GM12878 (cell line): ENCODE data around the gene CMTM3. TPM values are rescaled to one million over a fixed set of nuclear protein-coding genes. Genes with fewer than 3 reads are reported as not detected.

ENCODE experiments used
- ATAC-seq: fragments of 200-7000 bp; cut with Tn5 transposase; 3 replicates; pipeline ENCODE4 v1.9.1; 2020; ENCODE audit warnings: mild to moderate bottlenecking, moderate library complexity
- BruUV-seq: library from RNA; stranded (reverse); fragments of 400-500 nt; replicated peaks from 2 replicates; lab custom pipeline; 2021; lab: Mats Ljungman, UMichigan
- CTCF ChIA-PET: fragments of 300-600 bp; sonication (Branson Sonifier 250); formaldehyde crosslinking; extraction: SDS; loops from one replicate; lab custom pipeline; 2021; ENCODE audit warnings: inconsistent platforms; lab: Yijun Ruan, JAX
- POLR2A ChIA-PET: fragments of 350-600 bp; formaldehyde crosslinking; extraction: SDS; loops from one replicate; lab custom pipeline; 2021; ENCODE audit warnings: inconsistent platforms; lab: Charles Lee
- RAD21 ChIA-PET: fragments of 300-600 bp; sonication (Branson Sonifier 250); formaldehyde crosslinking; loops from one replicate; lab custom pipeline; 2023; ENCODE audit warnings: antibody characterized with exemption; ENCODE audit not compliant: unreplicated experiment; lab: Charles Lee
- SMC1A ChIA-PET: fragments of 300-600 bp; sonication (Branson Sonifier 250); formaldehyde crosslinking; loops from one replicate; lab custom pipeline; 2023; ENCODE audit not compliant: unreplicated experiment, uncharacterized antibody; lab: Charles Lee
- DNase-seq: peaks from one replicate; pipeline ENCODE4 v3.0.0-alpha.2; 2011; ENCODE audit warnings: low read depth, low spot score
- FAIRE-seq: peaks from 3 replicates; lab custom pipeline; 2011; peaks lifted over from hg19 to GRCh38; lab: Jason Lieb, UNC
- H2AFZ ChIP-seq: 2 replicates; pipeline ENCODE4 v1.6.0; 2011; ENCODE audit warnings: low read depth, low read length, control low read depth; ENCODE audit not compliant: control insufficient read depth
- H3K27ac ChIP-seq: 2 replicates; pipeline ENCODE4 v1.5.1; 2011; ENCODE audit warnings: control low read depth; ENCODE audit not compliant: control insufficient read depth, insufficient read depth
- H3K27me3 ChIP-seq, 2 experiments: replicated peaks in 1 of 2; 2 replicates each; pipeline versions ENCODE4 v1.6.0 to v1.6.1; 2011; ENCODE audit warnings: low read length in 1 of 2; ENCODE audit not compliant: control insufficient read depth in 2 of 2, insufficient read depth in 2 of 2
- H3K36me3 ChIP-seq, 2 experiments: 2 replicates each; pipeline ENCODE4 v1.5.1; 2011; ENCODE audit warnings: low read length in 1 of 2; ENCODE audit not compliant: control insufficient read depth in 2 of 2, insufficient read depth in 2 of 2
- H3K4me1 ChIP-seq: 2 replicates; pipeline ENCODE4 v1.6.1; 2011; ENCODE audit warnings: mild to moderate bottlenecking, low read length, moderate library complexity, mixed read lengths; ENCODE audit not compliant: control insufficient read depth, insufficient read depth
- H3K4me2 ChIP-seq: 2 replicates; pipeline ENCODE4 v1.6.0; 2011; ENCODE audit warnings: control low read depth; ENCODE audit not compliant: control insufficient read depth, insufficient read depth
- H3K4me3 ChIP-seq: fragments of 200-600 bp; sonication (generic); 2 replicates; pipeline ENCODE4 v1.5.1; 2016
- H3K79me2 ChIP-seq: 2 replicates; pipeline ENCODE4 v1.6.0; 2011; ENCODE audit warnings: low read length; ENCODE audit not compliant: control insufficient read depth, insufficient read depth
- H3K9ac ChIP-seq: 2 replicates; pipeline ENCODE4 v1.8.0; 2011; ENCODE audit warnings: low read length, control low read depth, mixed read lengths; ENCODE audit not compliant: control insufficient read depth, insufficient read depth
- H3K9me3 ChIP-seq: replicated peaks from 3 replicates; pipeline ENCODE4 v1.5.1; 2011; ENCODE audit warnings: mild to moderate bottlenecking, low read length; ENCODE audit not compliant: control insufficient read depth, insufficient read depth
- H4K20me1 ChIP-seq: 2 replicates; pipeline ENCODE4 v1.6.0; 2011; ENCODE audit not compliant: control insufficient read depth, insufficient read depth
- CTCF ChIP-seq, 3 experiments: IDR thresholded peaks in 2 of 3; conservative IDR thresholded peaks in 1 of 3; 2 replicates each; pipeline ENCODE4 v1.5.1; 2011; ENCODE audit warnings: low read depth in 3 of 3, low read length in 3 of 3, mild to moderate bottlenecking in 3 of 3, control low read depth in 2 of 3, moderate library complexity in 2 of 3, inconsistent platforms in 1 of 3, mixed read lengths in 1 of 3; ENCODE audit not compliant: control insufficient read depth in 2 of 3, insufficient read depth in 1 of 3; ENCODE audit errors: extremely low read depth in 1 of 3
- EED ChIP-seq: sonication (generic); IDR thresholded peaks from 2 replicates; pipeline ENCODE4 v1.6.1; 2016; ENCODE audit warnings: antibody characterized with exemption, low read depth
- PBX3 ChIP-seq: IDR thresholded peaks from 2 replicates; pipeline ENCODE4 v1.6.1; 2011; ENCODE audit warnings: mild to moderate bottlenecking, low read depth, low read length, moderate library complexity; ENCODE audit not compliant: insufficient replicate concordance
- TCF7 ChIP-seq: IDR thresholded peaks from 2 replicates; pipeline ENCODE4 v1.6.1; 2014; ENCODE audit warnings: antibody characterized with exemption, borderline replicate concordance
- ZBTB11 ChIP-seq: fragments of 450-650 bp; formaldehyde crosslinking; IDR thresholded peaks from 2 replicates; pipeline ENCODE4 v1.5.0; 2022; ENCODE audit warnings: mild to moderate bottlenecking, missing genetic modification characterization
- ZNF384 ChIP-seq: IDR thresholded peaks from 2 replicates; pipeline ENCODE4 v1.6.1; 2012; ENCODE audit warnings: low read depth, mild to moderate bottlenecking, low read length, improper control_type of control experiment, borderline replicate concordance
- WGBS: methylation state at CpG from one replicate; pipeline ENCODE4 v1.1.6; 2016; ENCODE audit warnings: low lambda C conversion rate; ENCODE audit not compliant: insufficient replicate concordance, insufficient coverage; ENCODE audit errors: missing lambda C conversion rate; 5-methylcytosine and 5-hydroxymethylcytosine counted together
- in situ Hi-C: fragments of 300-500 bp; cut with MboI; formaldehyde crosslinking; loops from 9 replicates; pipeline ENCODE4 v1.14.3; 2018; ENCODE audit warnings: mixed read lengths
- intact Hi-C: fragments of 100-400 bp; cut with micrococcal nuclease; formaldehyde crosslinking; loops from one replicate; pipeline ENCODE4 v1.14.2; 2022; ENCODE audit not compliant: unreplicated experiment
- polyA plus RNA-seq, 11 experiments: library from polyadenylated mRNA; depleted of rRNA in 4 of 11; unstranded in 6 of 11; stranded (reverse) in 5 of 11; fragments of >200 nt; fragmentation: Nextera tagmentation in 4 of 11; fragmentation: Illumina TruSeq in 1 of 11; extraction: Ambion mirVana in 4 of 11; extraction: Trizol in 1 of 11; gene quantifications; 1 replicate in 1 of 11; 2 replicates in 10 of 11; pipeline versions ENCODE4 v1.2.1 to v1.2.3, GENCODE V29; 2011 to 2016; ENCODE audit warnings: inconsistent platforms in 2 of 11, missing spikeins in 2 of 11, low read depth in 1 of 11
- total RNA-seq, 4 experiments: library from RNA; depleted of rRNA in 3 of 4; stranded (reverse); fragments of >200 nt in 3 of 4; fragmentation: Illumina TruSeq in 1 of 4; extraction: Trizol in 1 of 4; gene quantifications; 2 replicates each; pipeline versions ENCODE4 v1.2.1 to v1.2.3, GENCODE V29; 2013 to 2021

The CMTM3 gene
- total and polyA plus RNA-seq, 10 of the 15 experiments (the other 5 are each of a cell fraction or from before 2014, with no cell fraction given) = 5.4 to 47.4 (median 28.6) TPM

- CTCF ChIA-PET = interaction anchor here (1.1 to 1.6 kb wide), 4 partner anchors 27 to 217 kb away, joined by 3 to 4 read pairs (median 4); no protein-coding TSS in a partner anchor
- no peak overlapping the region for H3K4me3 ChIP-seq
Measured at GRCh38 chr16:66623755-66624154, 19.3 kb downstream of the CMTM3 start.

More at GRCh38 chr16:66623755-66624154, 19.3 kb downstream of the CMTM3 start:
- Histone ChIP-seq H3K36me3 (no peaks in the 10 kb centered on the region), H3K9ac (no peak overlapping the region), H4K20me1 (no peaks in the 10 kb centered on the region), H3K9me3 (no peaks in the 10 kb centered on the region), H3K27me3 (peaks cover 0 to 4% of the 10 kb centered on the region in 2 experiments; a peak in 2 of 4 replicates), H2AFZ (no peak overlapping the region), H3K4me1 (no peaks in the 10 kb centered on the region), H3K27ac (no peak overlapping the region), H3K79me2 (no peaks in the 10 kb centered on the region), H3K4me2 (no peak overlapping the region)
- WGBS = 25% methylated on average over 3 of the region's 3 CpGs
- FAIRE-seq (no peak), DNase-seq (no peak), ATAC-seq (no peak)
- ChIA-PET SMC1A (interaction anchor here (0.9 kb wide), 1 partner anchor 244 kb away, joined by 3 read pairs; no protein-coding TSS in a partner anchor), POLR2A (no interaction called here), RAD21 (no interaction called here)
- intact Hi-C loops (no loop called here), in situ Hi-C loops (no loop called here)
- BruUV-seq = no TSS peak
- TF ChIP-seq EED = no peak
- TF ChIP-seq ZNF384 = no peak
- TF ChIP-seq ZBTB11 (CRISPR knock-in tag) = no peak
- TF ChIP-seq PBX3 = no peak
- TF ChIP-seq CTCF (IDR thresholded peaks at IDR 0.05 in 2 of 3, conservative IDR thresholded peaks at IDR 0.05 in 1 of 3; ENCODE audit: control insufficient read depth in 2 of 3, extremely low read depth in 1 of 3, insufficient read depth in 1 of 3, low read depth in 3 of 3, low read length in 3 of 3) = no peak
- TF ChIP-seq TCF7 = no peak
